Measurements from ENCODE around the gene LSM10.

Gene LSM10

GRCh38 chr1:36397378-36398230 is at the start of gene LSM10:
Gene LSM10, minus strand, starts transcription at chr1:36397908. Its CDS starts 3,779 bp downstream, at chr1:36394129.
- DNase-seq (ENCODE audit: low spot score): peak; percentile 93

GRCh38 chr1:36447450-36447849 is 49.7 kb upstream of the LSM10 start:
- no peak for DNase-seq (ENCODE audit: low spot score)

- DNase-seq (ENCODE audit: low spot score): no peak
These were observed 49.0 kb upstream of the LSM10 start for GRCh38 chr1:36446746-36447145.

- no peak for DNase-seq (ENCODE audit: low spot score)
These were observed 48.6 kb upstream of the LSM10 start for GRCh38 chr1:36446271-36446670.

- DNase-seq (ENCODE audit: low spot score): no peak
These were observed 45.6 kb upstream of the LSM10 start for GRCh38 chr1:36443297-36443696.

GRCh38 chr1:36442337-36442736 is 44.6 kb upstream of the LSM10 start:
- DNase-seq (ENCODE audit: low spot score): no peak

- no peak for DNase-seq (ENCODE audit: low spot score)
These were observed 42.9 kb upstream of the LSM10 start for GRCh38 chr1:36440646-36441045.

GRCh38 chr1:36440044-36440443 is 42.3 kb upstream of the LSM10 start:
- DNase-seq (ENCODE audit: low spot score): no peak

- DNase-seq (ENCODE audit: low spot score): no peak
These were observed 41.0 kb upstream of the LSM10 start for GRCh38 chr1:36438715-36439114.

GRCh38 chr1:36436821-36437220 is 39.1 kb upstream of the LSM10 start:
- no peak for DNase-seq (ENCODE audit: low spot score)

- no peak for DNase-seq (ENCODE audit: low spot score)
These were observed 35.4 kb upstream of the LSM10 start for GRCh38 chr1:36433102-36433501.

- no peak for DNase-seq (ENCODE audit: low spot score)
These were observed 34.9 kb upstream of the LSM10 start for GRCh38 chr1:36432616-36433015.

- DNase-seq (ENCODE audit: low spot score): no peak
These were observed 28.1 kb upstream of the LSM10 start for GRCh38 chr1:36425791-36426190.

GRCh38 chr1:36421649-36422048 is 23.9 kb upstream of the LSM10 start:
- DNase-seq (ENCODE audit: low spot score): no peak

GRCh38 chr1:36420836-36421317 is 23.2 kb upstream of the LSM10 start:
- peak; percentile 75 for DNase-seq (ENCODE audit: low spot score)

GRCh38 chr1:36420409-36420808 is 22.7 kb upstream of the LSM10 start:
- no peak for DNase-seq (ENCODE audit: low spot score)

- no peak for DNase-seq (ENCODE audit: low spot score)
These were observed 21.9 kb upstream of the LSM10 start for GRCh38 chr1:36419569-36419968.

- no peak for DNase-seq (ENCODE audit: low spot score)
These were observed 21.4 kb upstream of the LSM10 start for GRCh38 chr1:36419140-36419539.

GRCh38 chr1:36417931-36418330 is 20.2 kb upstream of the LSM10 start:
- DNase-seq (ENCODE audit: low spot score): no peak

- no peak for DNase-seq (ENCODE audit: low spot score)
These were observed 18.1 kb upstream of the LSM10 start for GRCh38 chr1:36415661-36416326.

GRCh38 chr1:36414384-36414783 is 16.7 kb upstream of the LSM10 start:
- DNase-seq (ENCODE audit: low spot score): no peak

GRCh38 chr1:36411674-36412648 is 14.3 kb upstream of the LSM10 start:
- no peak for DNase-seq (ENCODE audit: low spot score)

Data from globus pallidus (tissue), 1 donor.